Activated naive CD8-positive, alpha-beta T cell treated with anti-CD3 and anti-CD28 coated beads, Interleukin-2, amount 50 U/mL, for 24 hours (primary cell): ENCODE results near the gene RAB11FIP3.

ENCODE experiments used
- ATAC-seq: fragments of 150-1000 bp; cut with Tn5 transposase; one replicate; pipeline ENCODE4 v1.10.0; 2021
- DNase-seq: peaks from one replicate; pipeline ENCODE4 v3.0.0; 2021
- H3K27ac Mint-ChIP-seq: one replicate; pipeline ENCODE4 v1.8.0; 2021; ENCODE audit warnings: mild to moderate bottlenecking, mixed read lengths
- H3K27me3 Mint-ChIP-seq: one replicate; pipeline ENCODE4 v1.8.0; 2021; ENCODE audit warnings: mixed read lengths
- H3K36me3 Mint-ChIP-seq: one replicate; pipeline ENCODE4 v1.8.0; 2021; ENCODE audit warnings: low read depth, mixed read lengths
- H3K4me1 Mint-ChIP-seq: one replicate; pipeline ENCODE4 v1.8.0; 2021; ENCODE audit warnings: mixed read lengths
- H3K4me3 Mint-ChIP-seq: one replicate; pipeline ENCODE4 v1.8.0; 2021; ENCODE audit warnings: mild to moderate bottlenecking, moderate library complexity, mixed read lengths
- H3K9me3 Mint-ChIP-seq: one replicate; pipeline ENCODE4 v1.8.0; 2021; ENCODE audit warnings: mixed read lengths

The RAB11FIP3 gene

GRCh38 chr16:555528-556473 lies 130.4 kb downstream of the RAB11FIP3 start:
- no peak for DNase-seq
- Mint-ChIP-seq H3K4me1 (no peaks in the 10 kb centered on the region), H3K9me3 (no peaks in the 10 kb centered on the region), H3K27me3 (peaks cover 4% of the 10 kb centered on the region), H3K36me3 (no peaks in the 10 kb centered on the region), H3K27ac (no peak overlapping the region), H3K4me3 (no peak overlapping the region)
- ATAC-seq = no peak

- H3K9me3 Mint-ChIP-seq = no peaks in the 10 kb centered on the region
- H3K36me3 Mint-ChIP-seq = no peaks in the 10 kb centered on the region
- ATAC-seq = no peak
Measured at GRCh38 chr16:556474-557173, 131.2 kb downstream of the RAB11FIP3 start.

GRCh38 chr16:557463-558297 lies 132.2 kb downstream of the RAB11FIP3 start:
- ATAC-seq = no peak
- DNase-seq = no peak
- Mint-ChIP-seq H3K27me3 (peaks cover 13% of the 10 kb centered on the region), H3K4me1 (no peaks in the 10 kb centered on the region), H3K9me3 (no peaks in the 10 kb centered on the region), H3K4me3 (no peak overlapping the region), H3K36me3 (no peaks in the 10 kb centered on the region), H3K27ac (no peak overlapping the region)

More at GRCh38 chr16:556474-557173, 131.2 kb downstream of the RAB11FIP3 start:
- H3K4me1 Mint-ChIP-seq = no peaks in the 10 kb centered on the region
- peaks cover 6% of the 10 kb centered on the region for H3K27me3 Mint-ChIP-seq
- DNase-seq = no peak
- H3K4me3 Mint-ChIP-seq = no peak overlapping the region
- H3K27ac Mint-ChIP-seq = no peak overlapping the region

- no peaks in the 10 kb centered on the region for H3K4me1 Mint-ChIP-seq
- H3K9me3 Mint-ChIP-seq = no peaks in the 10 kb centered on the region
- DNase-seq (no peak), ATAC-seq (no peak)
- H3K4me3 Mint-ChIP-seq = no peak overlapping the region
- H3K27ac Mint-ChIP-seq = no peak overlapping the region
- peaks cover 13% of the 10 kb centered on the region for H3K27me3 Mint-ChIP-seq
- no peaks in the 10 kb centered on the region for H3K36me3 Mint-ChIP-seq
Measured at GRCh38 chr16:558298-559020, 133.0 kb downstream of the RAB11FIP3 start.

- Mint-ChIP-seq H3K4me1 (no peaks in the 10 kb centered on the region), H3K9me3 (no peaks in the 10 kb centered on the region), H3K36me3 (no peaks in the 10 kb centered on the region), H3K27ac (no peak overlapping the region), H3K27me3 (peaks cover 13% of the 10 kb centered on the region), H3K4me3 (no peak overlapping the region)
- DNase-seq (no peak), ATAC-seq (no peak)
Measured at GRCh38 chr16:559021-559380, 133.6 kb downstream of the RAB11FIP3 start.

- ATAC-seq = no peak
- no peak overlapping the region for H3K4me3 Mint-ChIP-seq
- no peaks in the 10 kb centered on the region for H3K36me3 Mint-ChIP-seq
- DNase-seq = no peak
- no peaks in the 10 kb centered on the region for H3K9me3 Mint-ChIP-seq
- H3K27me3 Mint-ChIP-seq = peaks cover 13% of the 10 kb centered on the region
- H3K4me1 Mint-ChIP-seq = no peaks in the 10 kb centered on the region
- H3K27ac Mint-ChIP-seq = no peak overlapping the region
Measured at GRCh38 chr16:559411-560203, 134.2 kb downstream of the RAB11FIP3 start.

- H3K4me3 Mint-ChIP-seq = no peak within 1 kb of the TSS
- H3K27me3 Mint-ChIP-seq = peaks cover 13% of the 10 kb centered on the region
- no peaks in the 10 kb centered on the region for H3K36me3 Mint-ChIP-seq
- H3K9me3 Mint-ChIP-seq = no peaks in the 10 kb centered on the region
- H3K27ac Mint-ChIP-seq = no peak within 1 kb of the TSS
- H3K4me1 Mint-ChIP-seq = no peaks in the 10 kb centered on the region
- DNase-seq (no peak), ATAC-seq (no peak)
Measured at GRCh38 chr16:560204-560700, 134.8 kb downstream of the RAB11FIP3 start, which contains the start of gene PRR35. TSS of gene PRR35 (plus strand) at chr16:560394. CDS start at chr16:563295, 2,901 bp downstream.

- H3K27ac Mint-ChIP-seq = no peak overlapping the region
- peaks cover 13% of the 10 kb centered on the region for H3K27me3 Mint-ChIP-seq
- H3K4me1 Mint-ChIP-seq = no peaks in the 10 kb centered on the region
- no peaks in the 10 kb centered on the region for H3K9me3 Mint-ChIP-seq
- DNase-seq = no peak
- no peak overlapping the region for H3K4me3 Mint-ChIP-seq
- no peak for ATAC-seq
- H3K36me3 Mint-ChIP-seq = no peaks in the 10 kb centered on the region
Measured at GRCh38 chr16:560701-561412, 135.4 kb downstream of the RAB11FIP3 start.

- Mint-ChIP-seq H3K36me3 (no peaks in the 10 kb centered on the region), H3K9me3 (no peaks in the 10 kb centered on the region), H3K27ac (no peak overlapping the region), H3K4me1 (peaks cover 2% of the 10 kb centered on the region), H3K4me3 (no peak overlapping the region), H3K27me3 (peaks cover 13% of the 10 kb centered on the region)
- no peak for DNase-seq
- no peak for ATAC-seq
Measured at GRCh38 chr16:561413-561794, 136.0 kb downstream of the RAB11FIP3 start.

GRCh38 chr16:561957-562938 lies 136.8 kb downstream of the RAB11FIP3 start:
- H3K4me3 Mint-ChIP-seq = no peak overlapping the region
- peaks cover 13% of the 10 kb centered on the region for H3K27me3 Mint-ChIP-seq
- H3K4me1 Mint-ChIP-seq = peaks cover 11% of the 10 kb centered on the region
- no peaks in the 10 kb centered on the region for H3K36me3 Mint-ChIP-seq
- ATAC-seq (no peak), DNase-seq (no peak)
- no peak overlapping the region for H3K27ac Mint-ChIP-seq
- no peaks in the 10 kb centered on the region for H3K9me3 Mint-ChIP-seq

GRCh38 chr16:563072-563644 lies 137.7 kb downstream of the RAB11FIP3 start:
- Mint-ChIP-seq H3K27ac (no peak overlapping the region), H3K36me3 (no peaks in the 10 kb centered on the region), H3K4me3 (no peak overlapping the region), H3K27me3 (peaks cover 13% of the 10 kb centered on the region), H3K4me1 (peaks cover 11% of the 10 kb centered on the region), H3K9me3 (no peaks in the 10 kb centered on the region)
- no peak for ATAC-seq
- no peak for DNase-seq
